Epithelial cell of proximal tubule (primary cell): ENCODE data around the gene PCMT1. TPM values are rescaled to one million over a fixed set of nuclear protein-coding genes. Genes with fewer than 3 reads are reported as not detected.
A peak's percentile ranks its signal among the peaks of the same experiment; 100 is the strongest.
"Not testable (repeated sequence)": the region's sequence is repeated elsewhere in the genome, so short reads cannot be mapped to it uniquely, and the experiment has no call there.

Source experiments
- DNase-seq: peaks from one replicate; pipeline ENCODE4 v3.0.0-alpha.2; 2011; ENCODE audit warnings: low read depth
- H3K4me3 ChIP-seq: 2 replicates; pipeline ENCODE4 v1.5.1; 2011; ENCODE audit warnings: low read depth, mild to moderate bottlenecking, low read length
- total RNA-seq: library from RNA; depleted of rRNA; stranded (reverse); fragments of >200 nt; gene quantifications from 2 replicates; pipeline ENCODE4 v1.2.3, GENCODE V29; 2015
- TF ChIP-seq, protein P1 (sequence below): conservative IDR thresholded peaks from 2 replicates; pipeline ENCODE4 v1.5.1; 2012; ENCODE audit warnings: low read depth, mild to moderate bottlenecking, low read length

PCMT1 gene
- total RNA-seq, 1 donor from 2014 or later = 110 TPM

DNA sequence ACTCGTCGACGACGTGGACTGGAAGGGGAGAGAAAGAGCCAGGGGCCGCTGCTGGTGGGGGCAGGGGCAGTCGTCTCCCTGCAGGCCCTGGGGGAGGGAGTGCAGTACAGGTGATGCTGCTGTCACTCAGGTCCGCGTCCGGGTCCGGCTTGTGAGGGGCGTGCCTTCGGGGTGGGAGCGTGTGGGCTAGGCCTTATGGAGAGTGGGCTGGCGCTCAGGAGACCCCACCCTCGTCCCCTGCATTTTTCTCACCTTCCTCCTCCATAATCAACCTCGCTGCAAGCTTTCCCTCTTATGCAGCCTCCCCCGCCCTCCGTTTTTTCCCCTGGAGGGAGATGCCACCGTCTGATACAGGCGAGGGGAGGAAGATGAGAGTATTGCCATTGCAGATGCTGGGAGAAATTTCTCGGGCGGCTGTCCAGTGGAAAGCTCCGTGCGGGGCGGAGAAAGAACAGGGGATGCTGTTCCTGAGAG, 632 bp downstream of the PCMT1 start:
- TF ChIP-seq, protein P1, sequence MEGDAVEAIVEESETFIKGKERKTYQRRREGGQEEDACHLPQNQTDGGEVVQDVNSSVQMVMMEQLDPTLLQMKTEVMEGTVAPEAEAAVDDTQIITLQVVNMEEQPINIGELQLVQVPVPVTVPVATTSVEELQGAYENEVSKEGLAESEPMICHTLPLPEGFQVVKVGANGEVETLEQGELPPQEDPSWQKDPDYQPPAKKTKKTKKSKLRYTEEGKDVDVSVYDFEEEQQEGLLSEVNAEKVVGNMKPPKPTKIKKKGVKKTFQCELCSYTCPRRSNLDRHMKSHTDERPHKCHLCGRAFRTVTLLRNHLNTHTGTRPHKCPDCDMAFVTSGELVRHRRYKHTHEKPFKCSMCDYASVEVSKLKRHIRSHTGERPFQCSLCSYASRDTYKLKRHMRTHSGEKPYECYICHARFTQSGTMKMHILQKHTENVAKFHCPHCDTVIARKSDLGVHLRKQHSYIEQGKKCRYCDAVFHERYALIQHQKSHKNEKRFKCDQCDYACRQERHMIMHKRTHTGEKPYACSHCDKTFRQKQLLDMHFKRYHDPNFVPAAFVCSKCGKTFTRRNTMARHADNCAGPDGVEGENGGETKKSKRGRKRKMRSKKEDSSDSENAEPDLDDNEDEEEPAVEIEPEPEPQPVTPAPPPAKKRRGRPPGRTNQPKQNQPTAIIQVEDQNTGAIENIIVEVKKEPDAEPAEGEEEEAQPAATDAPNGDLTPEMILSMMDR = no peak
- DNase-seq = no peak
- peak overlapping the region; percentile 100 for H3K4me3 ChIP-seq

DNA sequence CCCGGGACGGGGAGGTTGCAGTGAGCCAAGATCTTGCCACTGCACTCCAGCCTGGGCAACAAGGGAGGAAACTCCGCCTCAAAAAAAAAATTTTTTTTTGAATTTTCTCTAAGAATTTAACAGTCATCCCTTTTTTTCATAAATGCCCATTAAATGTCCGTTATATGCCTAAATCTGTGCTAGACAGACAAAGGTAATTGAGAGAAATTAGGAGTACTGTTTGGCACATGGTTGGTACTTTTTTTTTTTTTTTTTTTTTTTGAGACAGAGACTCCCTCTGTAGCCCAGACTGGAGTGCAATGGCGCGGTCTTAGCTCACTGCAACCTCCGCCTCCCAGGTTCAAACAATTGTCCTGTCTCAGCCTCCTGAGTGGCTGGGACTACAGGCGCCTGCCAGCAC, 1.7 kb downstream of the PCMT1 start:
- TF ChIP-seq, protein P1 = no peak
- peak overlapping the region; percentile 100 for H3K4me3 ChIP-seq
- no peak for DNase-seq

DNA sequence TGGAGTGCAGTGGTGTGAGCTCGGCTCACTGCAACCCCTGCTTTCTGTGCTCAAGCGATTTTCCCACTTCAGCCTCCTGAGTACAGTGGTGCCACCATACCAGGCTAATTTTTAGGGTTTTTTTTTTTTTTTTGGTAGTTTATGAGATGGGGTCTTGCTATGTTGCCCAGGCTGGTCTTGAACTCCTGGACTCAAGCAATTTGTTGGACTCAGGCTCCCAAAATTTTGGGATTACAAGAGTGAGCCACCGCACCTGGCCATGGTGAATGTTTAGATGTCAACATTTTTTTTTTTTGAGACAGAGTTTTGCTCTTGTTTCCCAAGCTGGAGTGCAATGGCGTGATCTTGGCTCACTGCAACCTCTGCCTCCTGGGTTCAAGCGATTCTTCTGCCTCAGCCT, 2.4 kb downstream of the PCMT1 start:
- DNase-seq, H3K4me3 ChIP-seq: not testable (repeated sequence)

DNA sequence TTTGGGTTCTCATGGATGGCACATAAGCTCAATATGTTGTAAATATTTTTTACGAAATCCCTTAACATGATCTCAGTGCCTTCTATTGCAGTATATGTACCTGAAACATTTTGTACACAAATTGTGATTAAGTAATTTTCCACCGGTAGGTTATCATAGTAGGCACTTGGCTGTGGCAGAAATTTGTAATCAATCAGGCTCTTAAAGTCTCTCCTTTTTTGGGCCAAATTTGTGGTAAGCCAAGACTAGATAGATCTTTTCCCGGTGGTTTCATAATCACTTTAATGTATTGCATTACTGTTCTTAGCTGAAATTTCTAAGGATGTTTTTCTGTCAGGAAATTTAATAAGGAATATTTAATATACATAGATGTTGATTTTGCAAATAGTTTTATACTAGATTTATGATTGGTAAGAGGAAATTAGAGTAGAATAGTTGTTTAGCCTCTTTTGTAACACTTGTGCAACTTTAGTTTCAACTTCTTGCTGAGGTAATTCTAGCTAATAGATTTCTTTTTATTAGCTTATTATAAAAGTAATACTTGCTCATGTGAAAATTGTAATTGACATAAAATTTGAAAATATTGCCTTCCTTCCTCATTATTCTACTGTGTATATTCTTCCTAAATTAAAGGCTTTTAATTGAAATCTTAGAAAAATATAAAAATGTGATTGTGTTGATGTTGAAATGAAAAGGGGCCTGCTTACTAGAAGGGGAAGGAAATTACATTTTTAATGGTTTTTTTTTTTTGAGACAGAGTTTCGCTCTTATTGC, 3.2 kb downstream of the PCMT1 start:
- H3K4me3 ChIP-seq = no peak overlapping the region
- TF ChIP-seq, protein P1 = no peak
- DNase-seq = no peak

GRCh38 chr6:149753374-149753637, 3.8 kb downstream of the PCMT1 start:
- not testable (repeated sequence) for DNase-seq, H3K4me3 ChIP-seq

DNA sequence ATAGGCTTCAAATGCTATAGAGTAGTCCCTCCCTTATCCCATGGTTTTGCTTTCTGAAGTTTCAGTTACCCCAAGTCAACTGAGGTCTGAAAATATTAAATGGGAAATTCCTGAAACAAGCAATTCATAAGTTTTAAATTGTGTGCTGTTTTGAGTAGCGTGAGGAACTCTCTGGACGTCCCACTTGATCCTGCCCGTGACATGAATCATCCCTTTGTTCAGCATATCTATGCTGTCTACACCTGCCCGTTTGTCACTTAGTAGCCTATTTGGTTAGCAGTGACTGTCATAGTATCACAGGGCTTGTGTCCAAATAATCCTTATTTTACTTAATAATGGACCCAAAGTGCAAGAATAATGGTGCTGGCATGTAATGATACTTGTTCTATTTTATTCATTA, 5.0 kb downstream of the PCMT1 start:
- no peak for DNase-seq
- H3K4me3 ChIP-seq = no peak overlapping the region
- TF ChIP-seq, protein P1 = no peak

DNA sequence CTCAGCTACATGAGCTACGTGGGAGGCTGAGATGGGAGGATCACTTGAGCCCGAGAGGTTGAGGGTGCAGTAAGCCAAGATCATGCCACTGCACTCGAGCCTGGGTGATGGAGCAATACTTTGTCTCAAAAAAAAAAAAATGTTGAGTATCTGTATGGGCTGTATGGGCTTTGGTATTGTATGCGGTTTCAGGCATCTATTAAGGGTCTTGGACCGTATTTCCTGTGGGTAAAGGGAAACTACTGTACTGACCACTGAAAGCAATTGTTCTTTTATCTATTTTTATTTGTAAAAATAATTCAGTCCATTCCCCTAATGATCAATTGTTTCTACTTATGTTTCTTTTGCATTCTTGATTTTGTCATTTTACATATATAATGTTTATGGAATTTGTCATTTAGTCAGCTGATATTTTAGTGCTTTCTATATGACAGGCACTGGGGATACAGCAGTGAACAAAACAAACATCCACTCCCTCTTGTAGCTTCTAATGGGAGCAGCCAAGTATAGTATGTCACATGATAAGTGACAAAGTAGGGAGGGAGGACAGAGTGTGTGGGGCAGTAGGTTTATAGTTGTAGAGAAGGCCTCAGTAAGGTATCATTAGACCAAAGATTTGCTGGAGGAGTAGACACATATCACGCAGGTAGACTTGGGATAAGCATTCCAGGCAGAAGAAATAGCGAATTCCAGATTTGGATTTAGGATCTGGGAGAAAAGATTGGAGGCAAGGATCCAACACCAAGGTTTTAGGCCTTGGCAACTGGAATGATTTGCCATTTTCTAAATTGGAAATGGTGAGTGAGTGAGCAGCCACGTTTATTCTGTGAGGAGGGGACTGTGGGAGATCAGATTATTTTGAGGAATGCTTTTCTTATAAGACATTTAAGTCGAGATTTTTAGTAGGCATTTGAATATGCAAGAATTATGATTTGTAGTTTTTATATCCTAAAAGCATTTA, 6.0 kb downstream of the PCMT1 start:
- no peak for DNase-seq
- TF ChIP-seq, protein P1 = no peak
- H3K4me3 ChIP-seq = no peak overlapping the region
